Psoas muscle (tissue), 8 donors: Measurements from ENCODE around the gene ZFAND6. TPM values are rescaled to one million over a fixed set of nuclear protein-coding genes. Genes with fewer than 3 reads are reported as not detected.
"Not testable (repeated sequence)": the region's sequence is repeated elsewhere in the genome, so short reads cannot be mapped to it uniquely, and the experiment has no call there.

Experiments
- ATAC-seq, 4 donors: fragments of 200-7000 bp; cut with Tn5 transposase; one replicate each; pipeline ENCODE4 v1.9.1; 2020; ENCODE audit warnings: moderate library complexity in 3 of 4, mild to moderate bottlenecking in 2 of 4
- DNase-seq, 2 donors: peaks; one replicate each; pipeline ENCODE4 v3.0.0-alpha.2; 2020
- H3K27ac ChIP-seq: fragments of 200-600 bp; one replicate; pipeline ENCODE4 v1.8.0; 2022
- H3K27me3 ChIP-seq, 3 donors: fragments of 200-600 bp in 1 of 3; one replicate each; pipeline versions ENCODE4 v1.6.1 to v1.8.0; 2013 to 2022; ENCODE audit warnings: low read length in 2 of 3, mild to moderate bottlenecking in 2 of 3, moderate library complexity in 1 of 3; ENCODE audit not compliant: insufficient read depth in 3 of 3
- H3K36me3 ChIP-seq, 2 donors: fragments of 200-600 bp in 1 of 2; one replicate each; pipeline versions ENCODE4 v1.6.1 to v1.8.0; 2013 to 2022; ENCODE audit warnings: low read depth in 1 of 2, mild to moderate bottlenecking in 1 of 2, moderate library complexity in 1 of 2; ENCODE audit not compliant: insufficient read depth in 1 of 2
- H3K4me1 ChIP-seq: fragments of 200-600 bp; one replicate; pipeline ENCODE4 v1.8.0; 2022
- H3K4me3 ChIP-seq: fragments of 200-600 bp; one replicate; pipeline ENCODE4 v1.8.0; 2022; ENCODE audit warnings: mild to moderate bottlenecking
- H3K9me3 ChIP-seq: fragments of 200-600 bp; one replicate; pipeline ENCODE4 v1.8.0; 2022
- CTCF ChIP-seq: fragments of 200-600 bp; IDR thresholded peaks from one replicate; pipeline ENCODE4 v1.8.0; 2022; ENCODE audit warnings: antibody characterized with exemption
- WGBS, 3 donors: extraction: QIAGEN DNeasy Blood & Tissue Kit; methylation state at CpG; one replicate each; pipeline versions ENCODE4 v1.1.6 to v1.1.7; 2013; 5-methylcytosine and 5-hydroxymethylcytosine counted together
- intact Hi-C, 2 donors: fragments of 100-400 bp; cut with DNase I; formaldehyde crosslinking; loops; one replicate each; pipeline versions ENCODE4 v1.11.0 to v1.14.2; 2022
- polyA plus RNA-seq, 3 donors: library from polyadenylated mRNA; stranded (reverse); fragments of 200-250 nt; gene quantifications; one replicate each; pipeline ENCODE4 v1.2.3, GENCODE V29; 2013
- total RNA-seq, 4 donors: library from RNA; stranded (reverse); fragmentation: NEBNext Ultra II Directional in 2 of 4; extraction: Animal tissue kit (Norgen Biotek cat#: 25700) in 2 of 4; gene quantifications; one replicate each; pipeline versions ENCODE4 v1.2.1 to v1.2.4, GENCODE V29; 2021 to 2023
- donor health status: healthy with polysubstance abuse.
- donor health status: DM: no; HTN: no; CAD: no; lungs with moderate emphysema.
- donor health status: Bipolar disorder and iron deficiency.
- donor health status: healthy.
- donor health status: DM: yes; HTN: yes; CAD: no.
- donor health status: DM: no; HTN: no; CAD: no.
- donor health status: DM: no; HTN: no; CAD: no.
- donor health status: DM: yes; HTN: yes; CAD: no.

ZFAND6 gene
- total and polyA plus RNA-seq, 7 donors: 66.3 to 125 (median 78.8) TPM

DNA sequence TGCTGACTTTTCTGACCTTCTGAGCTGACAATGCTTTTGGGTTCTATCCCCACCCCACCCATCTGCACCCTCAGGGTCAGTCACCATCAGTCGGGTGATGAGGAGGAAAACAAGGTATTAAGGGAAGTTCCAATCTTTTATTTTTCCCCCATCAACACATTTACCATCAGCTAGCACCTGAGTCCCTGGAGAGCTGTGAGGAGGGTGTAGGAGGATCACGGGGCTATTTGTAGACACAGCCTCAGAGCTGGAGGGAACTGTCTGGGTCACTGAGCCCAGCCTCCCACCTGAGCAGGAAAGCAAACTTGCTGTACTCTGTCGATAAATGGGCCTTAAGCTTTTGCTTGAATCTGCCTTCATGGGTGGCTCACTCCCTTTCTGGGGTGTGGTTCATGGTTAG is 24.8 kb upstream of the ZFAND6 start:
- TF ChIP-seq CTCF: no peak
- no peak for ATAC-seq
- H3K4me3 ChIP-seq: no peak overlapping the region
- H3K36me3 ChIP-seq: no peaks in the 10 kb centered on the region
- no peak for DNase-seq
- no peak overlapping the region for H3K27ac ChIP-seq
- no peaks in the 10 kb centered on the region for H3K4me1 ChIP-seq
- intact Hi-C loops: no loop called here
- WGBS, 3 donors: 86 to 97% (median 89%) methylated on average over 3 of the region's 3 CpGs
- no peaks in the 10 kb centered on the region for H3K9me3 ChIP-seq
- no peaks in the 10 kb centered on the region for H3K27me3 ChIP-seq

DNA sequence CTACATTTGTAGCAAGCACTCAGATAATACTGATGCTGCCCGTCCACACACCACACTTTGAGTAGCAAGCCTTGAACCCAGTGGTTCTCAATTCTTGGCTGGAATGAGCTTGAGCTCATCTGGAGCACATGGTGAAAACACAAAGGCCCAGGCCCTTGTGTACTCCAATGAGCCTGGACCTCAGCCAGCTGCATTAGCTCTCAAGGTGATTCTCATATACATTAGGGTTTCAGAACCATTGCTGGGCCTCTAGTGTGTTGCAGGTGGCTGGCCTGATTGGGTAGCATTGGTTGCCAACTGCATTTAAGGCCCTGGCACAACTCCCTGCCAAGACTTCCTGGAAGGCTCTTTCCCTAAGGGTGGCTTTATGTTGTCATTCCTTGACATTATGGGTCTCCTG is 23.4 kb upstream of the ZFAND6 start:
- no peaks in the 10 kb centered on the region for H3K4me1 ChIP-seq
- no peak for ATAC-seq
- H3K36me3 ChIP-seq: no peaks in the 10 kb centered on the region
- TF ChIP-seq CTCF: no peak
- H3K4me3 ChIP-seq: no peak overlapping the region
- intact Hi-C loops: no loop called here
- H3K9me3 ChIP-seq: no peaks in the 10 kb centered on the region
- no peak for DNase-seq
- no peak overlapping the region for H3K27ac ChIP-seq
- WGBS, 3 donors: 68 to 96% (median 87%) methylated on average over 1 of the region's 1 CpG
- H3K27me3 ChIP-seq: no peaks in the 10 kb centered on the region

GRCh38 chr15:80041494-80042253 is 17.8 kb upstream of the ZFAND6 start:
- no peak for DNase-seq
- Histone ChIP-seq H3K9me3 (no peaks in the 10 kb centered on the region), H3K4me3 (no peak overlapping the region), H3K27me3 (no peaks in the 10 kb centered on the region), H3K36me3 (no peaks in the 10 kb centered on the region), H3K27ac (no peak overlapping the region), H3K4me1 (no peaks in the 10 kb centered on the region)
- WGBS, 3 donors: 84 to 95% (median 88%) methylated on average over 3 of the region's 3 CpGs
- intact Hi-C loops: no loop called here
- TF ChIP-seq CTCF: no peak
- no peak for ATAC-seq

DNA sequence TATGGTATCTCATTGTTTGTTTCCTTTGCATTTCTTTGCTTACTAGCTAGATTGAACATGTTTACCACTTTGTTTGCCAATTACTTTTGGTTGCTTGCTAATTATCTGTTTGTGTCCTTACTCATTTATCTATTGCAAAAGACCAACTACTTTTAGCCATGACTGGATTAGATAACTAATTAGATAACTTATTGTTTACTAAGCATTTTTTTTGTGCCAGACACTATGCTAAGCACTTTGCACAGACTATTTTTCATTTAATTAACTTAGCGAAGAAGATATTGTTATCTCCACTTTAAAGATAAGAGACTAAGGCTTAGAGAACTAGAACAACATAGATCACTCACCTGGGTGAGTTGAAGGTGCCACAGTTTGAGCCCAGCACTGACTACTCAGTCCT is 16.9 kb upstream of the ZFAND6 start:
- Histone ChIP-seq H3K4me3 (no peak overlapping the region), H3K27me3 (no peaks in the 10 kb centered on the region), H3K4me1 (no peaks in the 10 kb centered on the region), H3K36me3 (no peaks in the 10 kb centered on the region), H3K27ac (no peak overlapping the region), H3K9me3 (no peaks in the 10 kb centered on the region)
- no peak for TF ChIP-seq CTCF
- ATAC-seq: no peak
- intact Hi-C loops: no loop called here
- 94 to 100% (median 96%) methylated on average over 1 of the region's 1 CpG for WGBS, 3 donors
- no peak for DNase-seq

- 92 to 96% (median 96%) methylated on average over 10 of the region's 10 CpGs for WGBS, 3 donors
- H3K27me3 ChIP-seq, H3K36me3 ChIP-seq, H3K4me1 ChIP-seq, intact Hi-C loops, H3K27ac ChIP-seq, DNase-seq, H3K4me3 ChIP-seq, ATAC-seq, H3K9me3 ChIP-seq: not testable (repeated sequence)
Measured at GRCh38 chr15:80045219-80045618, 14.3 kb upstream of the ZFAND6 start.
